ENCODE data around the gene HOXC5.

HOXC5 gene

GRCh38 chr12:54021432-54022013 lies 11.3 kb upstream of the HOXC5 start:
- no peak for DNase-seq

GRCh38 chr12:54022960-54023884 lies 9.6 kb upstream of the HOXC5 start:
- no peak for DNase-seq

GRCh38 chr12:54024127-54024526 lies 8.7 kb upstream of the HOXC5 start:
- DNase-seq: no peak

GRCh38 chr12:54024581-54025305 lies 8.1 kb upstream of the HOXC5 start:
- DNase-seq: no peak

- no peak for DNase-seq
Observed at GRCh38 chr12:54025499-54026405, 7.1 kb upstream of the HOXC5 start.

- DNase-seq: no peak
Observed at GRCh38 chr12:54026640-54027441, 6.0 kb upstream of the HOXC5 start.

GRCh38 chr12:54027442-54027786 lies 5.4 kb upstream of the HOXC5 start:
- DNase-seq: no peak

- DNase-seq: no peak
Observed at GRCh38 chr12:54028314-54029201, 4.3 kb upstream of the HOXC5 start, which contains the start of gene HOXC6. TSS of gene HOXC6 (plus strand) at chr12:54028440. CDS start at chr12:54028522, 82 bp downstream.

GRCh38 chr12:54029529-54030441 lies 3.1 kb upstream of the HOXC5 start:
- DNase-seq: no peak

GRCh38 chr12:54030442-54030801 lies 2.4 kb upstream of the HOXC5 start:
- no peak for DNase-seq

- no peak for DNase-seq
Observed at GRCh38 chr12:54030889-54031471, 1.9 kb upstream of the HOXC5 start.

GRCh38 chr12:54031480-54031879 lies 1.4 kb upstream of the HOXC5 start:
- DNase-seq: no peak

- no peak for DNase-seq
Observed at GRCh38 chr12:54032086-54032619, 697 bp upstream of the HOXC5 start.

GRCh38 chr12:54033106-54033979 lies 493 bp downstream of the HOXC5 start:
- DNase-seq: no peak

GRCh38 chr12:54033980-54034784 lies 1.3 kb downstream of the HOXC5 start:
- DNase-seq: no peak

- DNase-seq: no peak
Observed at GRCh38 chr12:54034785-54035310, 2.0 kb downstream of the HOXC5 start.

Data from amniotic stem cell (primary cell).